SU-DHL-6 (cell line): ENCODE measurements around the gene PDE1A.

Experiments
- EZH2phosphoT487 ChIP-seq: fragments of 200-600 bp; sonication (generic), shearing (Covaris generic); conservative IDR thresholded peaks from 2 replicates; pipeline ENCODE4 v1.6.1; 2018; ENCODE audit warnings: mild to moderate bottlenecking, antibody characterized with exemption, low read length, moderate library complexity, mixed read lengths
- TF ChIP-seq, protein P1 (sequence below): fragments of 200-600 bp; sonication (generic); IDR thresholded peaks from one replicate; pipeline ENCODE4 v1.5.1; 2017; ENCODE audit warnings: antibody characterized with exemption, mild to moderate bottlenecking, low read length, moderate library complexity; ENCODE audit not compliant: insufficient read depth, poor library complexity, severe bottlenecking

GRCh38 chr2:182406221-182406620 is 20.6 kb downstream of the PDE1A start:
- TF ChIP-seq, protein P1, sequence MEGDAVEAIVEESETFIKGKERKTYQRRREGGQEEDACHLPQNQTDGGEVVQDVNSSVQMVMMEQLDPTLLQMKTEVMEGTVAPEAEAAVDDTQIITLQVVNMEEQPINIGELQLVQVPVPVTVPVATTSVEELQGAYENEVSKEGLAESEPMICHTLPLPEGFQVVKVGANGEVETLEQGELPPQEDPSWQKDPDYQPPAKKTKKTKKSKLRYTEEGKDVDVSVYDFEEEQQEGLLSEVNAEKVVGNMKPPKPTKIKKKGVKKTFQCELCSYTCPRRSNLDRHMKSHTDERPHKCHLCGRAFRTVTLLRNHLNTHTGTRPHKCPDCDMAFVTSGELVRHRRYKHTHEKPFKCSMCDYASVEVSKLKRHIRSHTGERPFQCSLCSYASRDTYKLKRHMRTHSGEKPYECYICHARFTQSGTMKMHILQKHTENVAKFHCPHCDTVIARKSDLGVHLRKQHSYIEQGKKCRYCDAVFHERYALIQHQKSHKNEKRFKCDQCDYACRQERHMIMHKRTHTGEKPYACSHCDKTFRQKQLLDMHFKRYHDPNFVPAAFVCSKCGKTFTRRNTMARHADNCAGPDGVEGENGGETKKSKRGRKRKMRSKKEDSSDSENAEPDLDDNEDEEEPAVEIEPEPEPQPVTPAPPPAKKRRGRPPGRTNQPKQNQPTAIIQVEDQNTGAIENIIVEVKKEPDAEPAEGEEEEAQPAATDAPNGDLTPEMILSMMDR: no peak
- no peak for TF ChIP-seq EZH2phosphoT487
